DMS153 treated with DMSO at 0.1 percent for 48 hours (cell line): ENCODE data around the gene FSTL4.
"Not testable (repeated sequence)": the region's sequence is repeated elsewhere in the genome, so short reads cannot be mapped to it uniquely, and the experiment has no call there.

Source experiments
- DNase-seq: peaks from one replicate; lab custom pipeline; 2025; ENCODE audit not compliant: unreplicated experiment; lab: John Stamatoyannopoulos, UW

FSTL4 gene

GRCh38 chr5:133459474-133460160, 152.7 kb downstream of the FSTL4 start:
- DNase-seq, result no peak

- no peak for DNase-seq
Observed at GRCh38 chr5:133458435-133458834, 153.9 kb downstream of the FSTL4 start.

- no peak for DNase-seq
Observed at GRCh38 chr5:133457439-133458355, 154.6 kb downstream of the FSTL4 start.

GRCh38 chr5:133456933-133457402, 155.4 kb downstream of the FSTL4 start:
- no peak for DNase-seq

- DNase-seq, result no peak
Observed at GRCh38 chr5:133455676-133456075, 156.7 kb downstream of the FSTL4 start.

- DNase-seq, result no peak
Observed at GRCh38 chr5:133454442-133454841, 157.9 kb downstream of the FSTL4 start.

- DNase-seq, result no peak
Observed at GRCh38 chr5:133453831-133454230, 158.5 kb downstream of the FSTL4 start.

- DNase-seq, result no peak
Observed at GRCh38 chr5:133453084-133453780, 159.1 kb downstream of the FSTL4 start.

- DNase-seq, result no peak
Observed at GRCh38 chr5:133451926-133452325, 160.4 kb downstream of the FSTL4 start.

- DNase-seq, result no peak
Observed at GRCh38 chr5:133450286-133450685, 162.1 kb downstream of the FSTL4 start.

GRCh38 chr5:133449181-133449580, 163.2 kb downstream of the FSTL4 start:
- no peak for DNase-seq

GRCh38 chr5:133446440-133446839, 165.9 kb downstream of the FSTL4 start:
- DNase-seq, result no peak

GRCh38 chr5:133445744-133446143, 166.6 kb downstream of the FSTL4 start:
- no peak for DNase-seq

- DNase-seq, result not testable (repeated sequence)
Observed at GRCh38 chr5:133445204-133445603, 167.1 kb downstream of the FSTL4 start.

GRCh38 chr5:133444711-133445110, 167.6 kb downstream of the FSTL4 start:
- no peak for DNase-seq

- DNase-seq, result no peak
Observed at GRCh38 chr5:133441166-133441815, 171.1 kb downstream of the FSTL4 start.

- no peak for DNase-seq
Observed at GRCh38 chr5:133440467-133441115, 171.8 kb downstream of the FSTL4 start.

- DNase-seq, result no peak
Observed at GRCh38 chr5:133439859-133440258, 172.5 kb downstream of the FSTL4 start.

- no peak for DNase-seq
Observed at GRCh38 chr5:133438487-133438886, 173.9 kb downstream of the FSTL4 start.

GRCh38 chr5:133434336-133434735, 178.0 kb downstream of the FSTL4 start:
- DNase-seq, result no peak
